Measurements from ENCODE around the gene TBX19.

GRCh38 chr1:168243636-168244212, 37.0 kb upstream of the TBX19 start:
- TF ChIP-seq, protein P1, sequence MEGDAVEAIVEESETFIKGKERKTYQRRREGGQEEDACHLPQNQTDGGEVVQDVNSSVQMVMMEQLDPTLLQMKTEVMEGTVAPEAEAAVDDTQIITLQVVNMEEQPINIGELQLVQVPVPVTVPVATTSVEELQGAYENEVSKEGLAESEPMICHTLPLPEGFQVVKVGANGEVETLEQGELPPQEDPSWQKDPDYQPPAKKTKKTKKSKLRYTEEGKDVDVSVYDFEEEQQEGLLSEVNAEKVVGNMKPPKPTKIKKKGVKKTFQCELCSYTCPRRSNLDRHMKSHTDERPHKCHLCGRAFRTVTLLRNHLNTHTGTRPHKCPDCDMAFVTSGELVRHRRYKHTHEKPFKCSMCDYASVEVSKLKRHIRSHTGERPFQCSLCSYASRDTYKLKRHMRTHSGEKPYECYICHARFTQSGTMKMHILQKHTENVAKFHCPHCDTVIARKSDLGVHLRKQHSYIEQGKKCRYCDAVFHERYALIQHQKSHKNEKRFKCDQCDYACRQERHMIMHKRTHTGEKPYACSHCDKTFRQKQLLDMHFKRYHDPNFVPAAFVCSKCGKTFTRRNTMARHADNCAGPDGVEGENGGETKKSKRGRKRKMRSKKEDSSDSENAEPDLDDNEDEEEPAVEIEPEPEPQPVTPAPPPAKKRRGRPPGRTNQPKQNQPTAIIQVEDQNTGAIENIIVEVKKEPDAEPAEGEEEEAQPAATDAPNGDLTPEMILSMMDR (IDR thresholded peaks at IDR 0.05), result no peak
- no peak for TF ChIP-seq POLR2A (IDR thresholded peaks at IDR 0.05)

All from thyroid gland (tissue), 4 donors.